Measurements from ENCODE around the gene GAPDH. TPM values are rescaled to one million over a fixed set of nuclear protein-coding genes. Genes with fewer than 3 reads are reported as not detected.

The GAPDH gene
- total and polyA plus RNA-seq, 2 donors (not counting 1 experiment from before 2014, with no cell fraction given): 499 to 951 TPM

DNA sequence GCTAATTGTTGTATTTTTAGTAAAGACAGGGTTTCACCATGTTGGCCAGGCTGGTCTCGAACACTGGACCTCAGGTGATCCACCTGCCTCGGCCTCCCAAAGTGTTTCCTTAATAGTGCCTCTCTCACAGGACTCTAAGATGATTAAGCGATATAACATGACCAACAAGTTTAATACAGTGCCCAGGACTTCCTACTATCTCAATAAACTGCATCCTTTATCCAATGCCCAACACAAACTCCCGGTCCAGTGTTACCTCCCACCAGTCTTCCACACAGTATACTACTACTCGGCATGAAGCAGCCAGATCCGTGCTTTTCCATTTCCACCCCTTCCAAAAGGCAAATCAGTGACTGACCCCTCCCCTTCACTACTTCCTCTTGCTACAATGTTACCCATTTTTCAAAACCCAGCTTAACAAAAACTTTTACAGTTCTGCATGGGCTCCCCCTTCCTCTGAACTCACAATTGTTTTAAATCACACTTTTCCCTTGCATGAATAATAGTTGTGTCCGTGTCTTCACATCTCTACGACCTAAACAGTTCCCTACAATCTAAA is 32.9 kb downstream of the GAPDH start:
- Histone ChIP-seq H3K27me3 (replicated peaks in 1 of 4; ENCODE audit: control extremely low read depth in 1 of 4, control insufficient read depth in 3 of 4, insufficient read depth in 4 of 4, low read length in 3 of 4) (no peaks in the 10 kb centered on the region), H3K4me1 (ENCODE audit: control insufficient read depth in 2 of 2, insufficient read depth in 2 of 2, low read length in 2 of 2) (peaks cover 7 to 22% of the 10 kb centered on the region in 2 donors), H3K4me2 (replicated peaks; ENCODE audit: low read depth, low read length, poor library complexity, severe bottlenecking) (peak overlapping the region; percentile 84), H3K79me2 (ENCODE audit: control insufficient read depth, insufficient read depth, low read length) (peaks cover 51% of the 10 kb centered on the region), H3K9me3 (ENCODE audit: control extremely low read depth in 1 of 3, control insufficient read depth in 2 of 3, insufficient read depth in 1 of 3, low read length in 2 of 3) (no peaks in the 10 kb centered on the region), H3K9ac (ENCODE audit: low read length) (peak overlapping the region; percentile 83), H2AFZ (ENCODE audit: insufficient read depth, low read depth, low read length, poor library complexity, severe bottlenecking) (peak overlapping the region; percentile 92), H3K4me3 (ENCODE audit: control extremely low read depth in 1 of 5, extremely low read depth in 1 of 5, insufficient read depth in 1 of 5, low read depth in 2 of 5, low read length in 4 of 5) (peak overlapping the region; percentile 79 to 98 (median 94)), H3K27ac (ENCODE audit: low read length in 2 of 2) (peak overlapping the region in 1 of 2 donors; percentile 78), H3K36me3 (replicated peaks in 1 of 2; ENCODE audit: control extremely low read depth in 1 of 2, control insufficient read depth in 1 of 2, extremely low read depth in 1 of 2, insufficient read depth in 2 of 2, low read length in 1 of 2) (peaks cover 7 to 42% of the 10 kb centered on the region in 2 experiments), H4K20me1 (ENCODE audit: control insufficient read depth, insufficient read depth, low read length, poor library complexity, severe bottlenecking) (peaks cover 28% of the 10 kb centered on the region)
- intact Hi-C loops (cut with micrococcal nuclease): no loop called here
- H3K4me3 Mint-ChIP-seq: peak overlapping the region; percentile 98
- H3K27me3 Mint-ChIP-seq: no peaks in the 10 kb centered on the region
- H3K27ac Mint-ChIP-seq: peak overlapping the region; percentile 98
- WGBS (ENCODE audit: insufficient coverage): 58% methylated on average over 6 of the region's 8 CpGs
- DNase-seq (no peak), ATAC-seq (ENCODE audit: low read depth) (no peak)
- H3K4me1 Mint-ChIP-seq: peaks cover 38% of the 10 kb centered on the region
- TF ChIP-seq, protein P1, sequence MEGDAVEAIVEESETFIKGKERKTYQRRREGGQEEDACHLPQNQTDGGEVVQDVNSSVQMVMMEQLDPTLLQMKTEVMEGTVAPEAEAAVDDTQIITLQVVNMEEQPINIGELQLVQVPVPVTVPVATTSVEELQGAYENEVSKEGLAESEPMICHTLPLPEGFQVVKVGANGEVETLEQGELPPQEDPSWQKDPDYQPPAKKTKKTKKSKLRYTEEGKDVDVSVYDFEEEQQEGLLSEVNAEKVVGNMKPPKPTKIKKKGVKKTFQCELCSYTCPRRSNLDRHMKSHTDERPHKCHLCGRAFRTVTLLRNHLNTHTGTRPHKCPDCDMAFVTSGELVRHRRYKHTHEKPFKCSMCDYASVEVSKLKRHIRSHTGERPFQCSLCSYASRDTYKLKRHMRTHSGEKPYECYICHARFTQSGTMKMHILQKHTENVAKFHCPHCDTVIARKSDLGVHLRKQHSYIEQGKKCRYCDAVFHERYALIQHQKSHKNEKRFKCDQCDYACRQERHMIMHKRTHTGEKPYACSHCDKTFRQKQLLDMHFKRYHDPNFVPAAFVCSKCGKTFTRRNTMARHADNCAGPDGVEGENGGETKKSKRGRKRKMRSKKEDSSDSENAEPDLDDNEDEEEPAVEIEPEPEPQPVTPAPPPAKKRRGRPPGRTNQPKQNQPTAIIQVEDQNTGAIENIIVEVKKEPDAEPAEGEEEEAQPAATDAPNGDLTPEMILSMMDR (IDR thresholded peaks at IDR 0.05): no peak
- no peak for TF ChIP-seq EZH2 (IDR thresholded peaks at IDR 0.05; ENCODE audit: borderline replicate concordance, insufficient read depth, low read depth, low read length, poor library complexity, severe bottlenecking)
- H3K9me3 Mint-ChIP-seq (ENCODE audit: insufficient read depth): no peaks in the 10 kb centered on the region
- CTCF ChIA-PET: interaction anchor here (1.0 to 3.3 kb wide), 4 partner anchors 9 to 157 kb away, joined by 3 to 11 read pairs (median 4); partner anchors contain the start of gene COPS7A
- POLR2A ChIA-PET: interaction anchor here (1.3 to 1.5 kb wide), 2 partner anchors 28 to 68 kb away, joined by 4 to 6 read pairs; partner anchors contain the start of gene LPAR5

DNA sequence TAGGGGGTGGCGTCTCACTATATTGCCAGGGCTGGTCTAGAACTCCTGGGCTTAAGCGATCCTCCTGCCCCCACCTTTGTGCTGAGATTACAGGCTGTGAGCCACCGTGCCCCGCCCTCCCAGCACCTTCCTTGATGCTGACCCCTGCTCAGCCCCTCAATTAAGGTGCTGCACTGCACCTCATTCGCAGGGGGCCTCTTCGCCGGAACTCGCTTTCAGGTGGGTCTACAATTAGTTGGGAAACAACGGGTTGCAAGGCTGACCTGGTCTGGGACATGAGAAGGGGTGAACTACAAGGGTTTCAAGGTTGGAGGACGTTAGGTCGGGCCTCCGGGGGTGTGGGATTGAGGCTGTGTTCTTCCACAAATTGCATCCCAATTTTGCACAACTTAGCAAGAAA is 35.0 kb downstream of the GAPDH start:
- intact Hi-C loops (cut with micrococcal nuclease): loop anchor here (2.0 kb wide), 1 partner anchor 37 kb away; the partner anchor contains the start of gene CHD4
- 98% methylated on average over 8 of the region's 12 CpGs for WGBS (ENCODE audit: insufficient coverage)
- H3K4me3 ChIP-seq (ENCODE audit: control extremely low read depth in 1 of 5, extremely low read depth in 1 of 5, insufficient read depth in 1 of 5, low read depth in 2 of 5, low read length in 4 of 5): no peak overlapping the region
- TF ChIP-seq, protein P1 (IDR thresholded peaks at IDR 0.05): no peak
- H3K27me3 Mint-ChIP-seq: no peaks in the 10 kb centered on the region
- no peak overlapping the region for H2AFZ ChIP-seq (ENCODE audit: insufficient read depth, low read depth, low read length, poor library complexity, severe bottlenecking)
- H4K20me1 ChIP-seq (ENCODE audit: control insufficient read depth, insufficient read depth, low read length, poor library complexity, severe bottlenecking): peaks cover 13% of the 10 kb centered on the region
- H3K79me2 ChIP-seq (ENCODE audit: control insufficient read depth, insufficient read depth, low read length): peaks cover 34% of the 10 kb centered on the region
- H3K27ac ChIP-seq (ENCODE audit: low read length in 2 of 2): no peak overlapping the region
- no peaks in the 10 kb centered on the region for H3K9me3 Mint-ChIP-seq (ENCODE audit: insufficient read depth)
- peaks cover 7 to 22% of the 10 kb centered on the region in 2 donors for H3K4me1 ChIP-seq (ENCODE audit: control insufficient read depth in 2 of 2, insufficient read depth in 2 of 2, low read length in 2 of 2)
- H3K4me3 Mint-ChIP-seq: peak overlapping the region; percentile 98
- no peaks in the 10 kb centered on the region for H3K9me3 ChIP-seq (ENCODE audit: control extremely low read depth in 1 of 3, control insufficient read depth in 2 of 3, insufficient read depth in 1 of 3, low read length in 2 of 3)
- H3K9ac ChIP-seq (ENCODE audit: low read length): no peak overlapping the region
- H3K36me3 ChIP-seq (replicated peaks in 1 of 2; ENCODE audit: control extremely low read depth in 1 of 2, control insufficient read depth in 1 of 2, extremely low read depth in 1 of 2, insufficient read depth in 2 of 2, low read length in 1 of 2): peaks cover 10 to 45% of the 10 kb centered on the region in 2 experiments
- ChIA-PET POLR2A (no interaction called here), CTCF (interaction anchor here (0.7 to 1.8 kb wide), 3 partner anchors 30 to 184 kb away, joined by 3 to 4 read pairs (median 3); partner anchors contain the start of gene MLF2)
- no peak for ATAC-seq (ENCODE audit: low read depth)
- peaks cover 34% of the 10 kb centered on the region for H3K4me1 Mint-ChIP-seq
- H3K27me3 ChIP-seq (replicated peaks in 1 of 4; ENCODE audit: control extremely low read depth in 1 of 4, control insufficient read depth in 3 of 4, insufficient read depth in 4 of 4, low read length in 3 of 4): no peaks in the 10 kb centered on the region
- no peak for DNase-seq
- peak overlapping the region; percentile 53 for H3K27ac Mint-ChIP-seq
- no peak overlapping the region for H3K4me2 ChIP-seq (replicated peaks; ENCODE audit: low read depth, low read length, poor library complexity, severe bottlenecking)

Measured in B cell (primary cell).